Measurements from ENCODE around the gene POC1B. TPM values are rescaled to one million over a fixed set of nuclear protein-coding genes. Genes with fewer than 3 reads are reported as not detected.

Gene POC1B
- total RNA-seq, 1 donor from 2014 or later, result 24.8 TPM

GRCh38 chr12:89481213-89481914, 44.5 kb downstream of the POC1B start:
- no peak overlapping the region for H3K27ac Mint-ChIP-seq
- peaks cover 30% of the 10 kb centered on the region for H3K36me3 Mint-ChIP-seq (ENCODE audit: low read depth)
- no peaks in the 10 kb centered on the region for H3K9me3 Mint-ChIP-seq
- no peaks in the 10 kb centered on the region for H3K27me3 Mint-ChIP-seq (ENCODE audit: low read depth)
- intact Hi-C loops (cut with micrococcal nuclease), result no loop called here
- H3K4me1 Mint-ChIP-seq (ENCODE audit: low read depth), result peaks cover 9% of the 10 kb centered on the region
- no peak for DNase-seq (ENCODE audit: low spot score)
- H3K4me3 Mint-ChIP-seq (ENCODE audit: low read depth), result no peak overlapping the region

- no peaks in the 10 kb centered on the region for H3K9me3 Mint-ChIP-seq
- no peak overlapping the region for H3K4me3 Mint-ChIP-seq (ENCODE audit: low read depth)
- peaks cover 22% of the 10 kb centered on the region for H3K36me3 Mint-ChIP-seq (ENCODE audit: low read depth)
- peaks cover 11% of the 10 kb centered on the region for H3K4me1 Mint-ChIP-seq (ENCODE audit: low read depth)
- H3K27ac Mint-ChIP-seq, result no peak overlapping the region
- no peaks in the 10 kb centered on the region for H3K27me3 Mint-ChIP-seq (ENCODE audit: low read depth)
- DNase-seq (ENCODE audit: low spot score), result no peak
- intact Hi-C loops (cut with micrococcal nuclease), result no loop called here
Observed at GRCh38 chr12:89479982-89480381, 45.9 kb downstream of the POC1B start.

- intact Hi-C loops (cut with micrococcal nuclease), result no loop called here
- H3K36me3 Mint-ChIP-seq (ENCODE audit: low read depth), result peaks cover 13% of the 10 kb centered on the region
- peaks cover 21% of the 10 kb centered on the region for H3K4me1 Mint-ChIP-seq (ENCODE audit: low read depth)
- H3K27ac Mint-ChIP-seq, result peak overlapping the region; percentile 4
- no peaks in the 10 kb centered on the region for H3K27me3 Mint-ChIP-seq (ENCODE audit: low read depth)
- no peak overlapping the region for H3K4me3 Mint-ChIP-seq (ENCODE audit: low read depth)
- no peak for DNase-seq (ENCODE audit: low spot score)
- H3K9me3 Mint-ChIP-seq, result no peaks in the 10 kb centered on the region
Observed at GRCh38 chr12:89477633-89478279, 48.1 kb downstream of the POC1B start.

GRCh38 chr12:89476904-89477595, 48.8 kb downstream of the POC1B start:
- intact Hi-C loops (cut with micrococcal nuclease), result no loop called here
- DNase-seq (ENCODE audit: low spot score), result no peak
- Mint-ChIP-seq H3K27ac (peak overlapping the region; percentile 4), H3K27me3 (ENCODE audit: low read depth) (no peaks in the 10 kb centered on the region), H3K4me1 (ENCODE audit: low read depth) (peaks cover 27% of the 10 kb centered on the region), H3K4me3 (ENCODE audit: low read depth) (no peak overlapping the region), H3K9me3 (no peaks in the 10 kb centered on the region), H3K36me3 (ENCODE audit: low read depth) (peaks cover 12% of the 10 kb centered on the region)

GRCh38 chr12:89476232-89476631, 49.6 kb downstream of the POC1B start:
- H3K36me3 Mint-ChIP-seq (ENCODE audit: low read depth), result peaks cover 13% of the 10 kb centered on the region
- H3K27me3 Mint-ChIP-seq (ENCODE audit: low read depth), result no peaks in the 10 kb centered on the region
- H3K9me3 Mint-ChIP-seq, result no peaks in the 10 kb centered on the region
- H3K27ac Mint-ChIP-seq, result no peak overlapping the region
- H3K4me1 Mint-ChIP-seq (ENCODE audit: low read depth), result peaks cover 31% of the 10 kb centered on the region
- intact Hi-C loops (cut with micrococcal nuclease), result no loop called here
- DNase-seq (ENCODE audit: low spot score), result no peak
- H3K4me3 Mint-ChIP-seq (ENCODE audit: low read depth), result no peak overlapping the region

GRCh38 chr12:89475203-89475990, 50.5 kb downstream of the POC1B start:
- peaks cover 15% of the 10 kb centered on the region for H3K36me3 Mint-ChIP-seq (ENCODE audit: low read depth)
- DNase-seq (ENCODE audit: low spot score), result no peak
- no peaks in the 10 kb centered on the region for H3K9me3 Mint-ChIP-seq
- H3K4me1 Mint-ChIP-seq (ENCODE audit: low read depth), result peaks cover 40% of the 10 kb centered on the region
- intact Hi-C loops (cut with micrococcal nuclease), result no loop called here
- no peak overlapping the region for H3K4me3 Mint-ChIP-seq (ENCODE audit: low read depth)
- H3K27ac Mint-ChIP-seq, result no peak overlapping the region
- H3K27me3 Mint-ChIP-seq (ENCODE audit: low read depth), result no peaks in the 10 kb centered on the region

GRCh38 chr12:89474615-89475014, 51.2 kb downstream of the POC1B start:
- H3K27ac Mint-ChIP-seq, result no peak overlapping the region
- peaks cover 42% of the 10 kb centered on the region for H3K4me1 Mint-ChIP-seq (ENCODE audit: low read depth)

GRCh38 chr12:89472508-89472907, 53.3 kb downstream of the POC1B start:
- Mint-ChIP-seq H3K27me3 (ENCODE audit: low read depth) (no peaks in the 10 kb centered on the region), H3K4me3 (ENCODE audit: low read depth) (no peak overlapping the region), H3K9me3 (no peaks in the 10 kb centered on the region), H3K4me1 (ENCODE audit: low read depth) (peaks cover 52% of the 10 kb centered on the region), H3K36me3 (ENCODE audit: low read depth) (peaks cover 15% of the 10 kb centered on the region), H3K27ac (peak overlapping the region; percentile 59)
- intact Hi-C loops (cut with micrococcal nuclease), result loop anchor here (1.0 kb wide), 1 partner anchor 22 kb away; no protein-coding TSS in a partner anchor
- DNase-seq (ENCODE audit: low spot score), result no peak

More at GRCh38 chr12:89474615-89475014, 51.2 kb downstream of the POC1B start:
- Mint-ChIP-seq H3K9me3 (no peaks in the 10 kb centered on the region), H3K4me3 (ENCODE audit: low read depth) (no peak overlapping the region), H3K27me3 (ENCODE audit: low read depth) (no peaks in the 10 kb centered on the region), H3K36me3 (ENCODE audit: low read depth) (peaks cover 15% of the 10 kb centered on the region)
- DNase-seq (ENCODE audit: low spot score), result no peak
- intact Hi-C loops (cut with micrococcal nuclease), result no loop called here

- H3K27ac Mint-ChIP-seq, result peak overlapping the region; percentile 63
- intact Hi-C loops (cut with micrococcal nuclease), result loop anchor here (1.0 kb wide), 2 partner anchors 53 to 58 kb away; partner anchors contain the start of gene GALNT4
- no peak overlapping the region for H3K4me3 Mint-ChIP-seq (ENCODE audit: low read depth)
- DNase-seq (ENCODE audit: low spot score), result no peak
- H3K9me3 Mint-ChIP-seq, result no peaks in the 10 kb centered on the region
- no peaks in the 10 kb centered on the region for H3K27me3 Mint-ChIP-seq (ENCODE audit: low read depth)
- peaks cover 20% of the 10 kb centered on the region for H3K36me3 Mint-ChIP-seq (ENCODE audit: low read depth)
- peaks cover 65% of the 10 kb centered on the region for H3K4me1 Mint-ChIP-seq (ENCODE audit: low read depth)
Observed at GRCh38 chr12:89470741-89471509, 54.9 kb downstream of the POC1B start.

- Mint-ChIP-seq H3K4me1 (ENCODE audit: low read depth) (peaks cover 63% of the 10 kb centered on the region), H3K36me3 (ENCODE audit: low read depth) (peaks cover 24% of the 10 kb centered on the region), H3K27ac (peak overlapping the region; percentile 83), H3K4me3 (ENCODE audit: low read depth) (peak overlapping the region; percentile 33), H3K9me3 (no peaks in the 10 kb centered on the region), H3K27me3 (ENCODE audit: low read depth) (no peaks in the 10 kb centered on the region)
- intact Hi-C loops (cut with micrococcal nuclease), result loop anchor here (2.0 to 5.0 kb wide), 5 partner anchors 79 to 1172 kb away; partner anchors contain the start of gene ATP2B1
- DNase-seq (ENCODE audit: low spot score), result peak; percentile 32
Observed at GRCh38 chr12:89469361-89469760, 56.5 kb downstream of the POC1B start.

- Mint-ChIP-seq H3K9me3 (no peaks in the 10 kb centered on the region), H3K4me1 (ENCODE audit: low read depth) (peaks cover 62% of the 10 kb centered on the region), H3K36me3 (ENCODE audit: low read depth) (peaks cover 24% of the 10 kb centered on the region), H3K27ac (peak overlapping the region; percentile 83), H3K27me3 (ENCODE audit: low read depth) (no peaks in the 10 kb centered on the region), H3K4me3 (ENCODE audit: low read depth) (peak overlapping the region; percentile 33)
- intact Hi-C loops (cut with micrococcal nuclease), result loop anchor here (1.0 to 5.0 kb wide), 10 partner anchors 78 to 1171 kb away; partner anchors contain the start of genes ATP2B1 and DUSP6
- DNase-seq (ENCODE audit: low spot score), result no peak
Observed at GRCh38 chr12:89468648-89469326, 57.1 kb downstream of the POC1B start.

Measured in activated T-helper 2 cell treated with anti-CD3 and anti-CD28 coated beads, Interferon-gamma antibody, Interleukin-2, Interleukin-4, amounts not matched to agents 10 μg/mL and 5 μg/mL and 100 μg/mL, durations not matched to agents 14 hours and 24 hours and 36 hours (primary cell).